ENCODE data around the gene STK38. TPM values are rescaled to one million over a fixed set of nuclear protein-coding genes. Genes with fewer than 3 reads are reported as not detected.

The STK38 gene
- total RNA-seq, 1 experiment from 2014 or later: 20.1 TPM

GRCh38 chr6:36546308-36546919 is 865 bp downstream of the STK38 start:
- CTCF ChIA-PET: no interaction called here
- intact Hi-C loops (cut with micrococcal nuclease): no loop called here
- H3K27me3 ChIP-seq (ENCODE audit: insufficient read depth, low read length): no peaks in the 10 kb centered on the region
- peak; percentile 15; the same call in 1 of the 2 replicates for ATAC-seq
- no peak overlapping the region for H2AFZ ChIP-seq (ENCODE audit: low read depth, low read length, poor library complexity, severe bottlenecking)
- peaks cover 9 to 19% of the 10 kb centered on the region in 2 experiments; a peak in 3 of 4 replicates for H3K4me1 ChIP-seq (ENCODE audit: control insufficient read depth in 1 of 2, insufficient read depth in 2 of 2, low read length in 2 of 2)
- no peak for TF ChIP-seq RAD21 (IDR thresholded peaks at IDR 0.05; ENCODE audit: low read depth)
- no peak for TF ChIP-seq ELF1 (IDR thresholded peaks at IDR 0.05; ENCODE audit: borderline replicate concordance, low read depth)
- no peaks in the 10 kb centered on the region for H3K9me2 ChIP-seq (ENCODE audit: insufficient read depth)
- no peak for DNase-seq (ENCODE audit: low read depth, low spot score)
- no peaks in the 10 kb centered on the region for H4K20me1 ChIP-seq (ENCODE audit: insufficient read depth)
- H3K36me3 ChIP-seq (ENCODE audit: control insufficient read depth in 1 of 2, insufficient read depth in 2 of 2, low read length in 2 of 2): peaks cover 5% of the 10 kb centered on the region in 2 experiments; a peak in 2 of 4 replicates
- BruUV-seq (replicated peaks): TSS peak; percentile 59
- peak overlapping the region; percentile 92 for H3K4me2 ChIP-seq (ENCODE audit: low read length)
- peaks cover 31% of the 10 kb centered on the region for H3K79me2 ChIP-seq (ENCODE audit: insufficient read depth, low read length)
- H3K9me3 ChIP-seq (ENCODE audit: control insufficient read depth in 1 of 2, insufficient read depth in 1 of 2, low read depth in 1 of 2, low read length in 2 of 2): no peaks in the 10 kb centered on the region
- RAD21 ChIA-PET (ENCODE audit: low non-redundant PET in 1 of 2, low total read pairs in 2 of 2, uncharacterized antibody in 2 of 2, unreplicated experiment in 2 of 2): no interaction called here
- POLR2A ChIA-PET: no interaction called here
- H3K4me3 ChIP-seq (replicated peaks in 1 of 2; ENCODE audit: low read depth in 1 of 2, low read length in 2 of 2): peak overlapping the region; percentile 73 to 81
- peak overlapping the region; percentile 84 for H3K9ac ChIP-seq (ENCODE audit: low read length)
- H3K27ac ChIP-seq (ENCODE audit: low read depth, low read length): peak overlapping the region; percentile 76

GRCh38 chr6:36545767-36546307 is 1.4 kb downstream of the STK38 start:
- RAD21 ChIA-PET (ENCODE audit: low non-redundant PET in 1 of 2, low total read pairs in 2 of 2, uncharacterized antibody in 2 of 2, unreplicated experiment in 2 of 2): no interaction called here
- H3K4me3 ChIP-seq (replicated peaks in 1 of 2; ENCODE audit: low read depth in 1 of 2, low read length in 2 of 2): peak overlapping the region; percentile 73 to 81
- no peak overlapping the region for H2AFZ ChIP-seq (ENCODE audit: low read depth, low read length, poor library complexity, severe bottlenecking)
- DNase-seq (ENCODE audit: low read depth, low spot score) (no peak), ATAC-seq (no peak)
- no peak overlapping the region for H3K27ac ChIP-seq (ENCODE audit: low read depth, low read length)
- peak overlapping the region; percentile 92 for H3K4me2 ChIP-seq (ENCODE audit: low read length)
- H3K9me2 ChIP-seq (ENCODE audit: insufficient read depth): no peaks in the 10 kb centered on the region
- CTCF ChIA-PET: no interaction called here
- H4K20me1 ChIP-seq (ENCODE audit: insufficient read depth): no peaks in the 10 kb centered on the region
- peaks cover 5% of the 10 kb centered on the region in 2 experiments; a peak in 2 of 4 replicates for H3K36me3 ChIP-seq (ENCODE audit: control insufficient read depth in 1 of 2, insufficient read depth in 2 of 2, low read length in 2 of 2)
- POLR2A ChIA-PET: no interaction called here
- BruUV-seq (replicated peaks): no TSS peak
- peak overlapping the region; percentile 84 for H3K9ac ChIP-seq (ENCODE audit: low read length)
- intact Hi-C loops (cut with micrococcal nuclease): no loop called here
- H3K9me3 ChIP-seq (ENCODE audit: control insufficient read depth in 1 of 2, insufficient read depth in 1 of 2, low read depth in 1 of 2, low read length in 2 of 2): no peaks in the 10 kb centered on the region
- no peak for TF ChIP-seq ELF1 (IDR thresholded peaks at IDR 0.05; ENCODE audit: borderline replicate concordance, low read depth)
- no peak for TF ChIP-seq ATF3 (IDR thresholded peaks at IDR 0.05)
- TF ChIP-seq RAD21 (IDR thresholded peaks at IDR 0.05; ENCODE audit: low read depth): no peak
- no peak for TF ChIP-seq MAX (IDR thresholded peaks at IDR 0.05)
- no peak for TF ChIP-seq ZFX (IDR thresholded peaks at IDR 0.05)
- no peaks in the 10 kb centered on the region for H3K27me3 ChIP-seq (ENCODE audit: insufficient read depth, low read length)
- peaks cover 31% of the 10 kb centered on the region for H3K79me2 ChIP-seq (ENCODE audit: insufficient read depth, low read length)
- H3K4me1 ChIP-seq (ENCODE audit: control insufficient read depth in 1 of 2, insufficient read depth in 2 of 2, low read length in 2 of 2): peaks cover 9 to 19% of the 10 kb centered on the region in 2 experiments; a peak in 3 of 4 replicates

All from HCT116 (cell line).